Uterus (tissue), 4 donors: ENCODE data around the gene SYS1. TPM values are rescaled to one million over a fixed set of nuclear protein-coding genes. Genes with fewer than 3 reads are reported as not detected.

ENCODE experiments used
- DNase-seq, 2 donors: peaks; one replicate each; pipeline ENCODE4 v3.0.0-alpha.2; 2019 to 2020
- H3K27ac ChIP-seq, 2 donors: fragments of 200-600 bp; sonication (generic); 1 replicate in 1 of 2; 2 replicates in 1 of 2; pipeline ENCODE4 v1.5.1; 2016 to 2018
- H3K27me3 ChIP-seq, 2 donors: fragments of 200-600 bp; sonication (generic); one replicate each; pipeline ENCODE4 v1.5.1; 2018 to 2019; ENCODE audit warnings: control low read depth in 1 of 2
- H3K36me3 ChIP-seq, 2 donors: fragments of 200-600 bp; sonication (generic); one replicate each; pipeline ENCODE4 v1.5.1; 2019; ENCODE audit warnings: control low read depth in 1 of 2
- H3K4me1 ChIP-seq, 2 donors: fragments of 200-600 bp; sonication (generic); one replicate each; pipeline ENCODE4 v1.5.1; 2018 to 2019; ENCODE audit warnings: control low read depth in 1 of 2
- H3K4me3 ChIP-seq, 2 donors: fragments of 200-600 bp; sonication (generic); 1 replicate in 1 of 2; 2 replicates in 1 of 2; pipeline ENCODE4 v1.5.1; 2018 to 2019; ENCODE audit warnings: mild to moderate bottlenecking in 1 of 2
- H3K9me3 ChIP-seq, 2 donors: fragments of 200-600 bp; sonication (generic); one replicate each; pipeline ENCODE4 v1.5.1; 2019; ENCODE audit warnings: control low read depth in 1 of 2
- CTCF ChIP-seq, 4 experiments: fragments of 200-600 bp in 2 of 4; fragments of 450-650 bp in 2 of 4; sonication (generic) in 2 of 4; IDR thresholded peaks; one replicate each; pipeline ENCODE4 v1.5.1; 2016 to 2019; ENCODE audit warnings: antibody characterized with exemption in 4 of 4, mild to moderate bottlenecking in 2 of 4, moderate library complexity in 1 of 4
- POLR2A ChIP-seq, 2 donors: fragments of 450-650 bp; IDR thresholded peaks; one replicate each; pipeline ENCODE4 v1.6.1; 2016; ENCODE audit warnings: antibody characterized with exemption in 2 of 2, mild to moderate bottlenecking in 1 of 2, moderate library complexity in 1 of 2
- intact Hi-C: fragments of 100-400 bp; cut with DNase I; formaldehyde crosslinking; loops from one replicate; pipeline ENCODE4 v1.15.1; 2023; ENCODE audit warnings: low total_unique reads
- total RNA-seq, 4 donors: library from RNA; depleted of rRNA in 3 of 4; stranded (reverse); fragments of >200 nt in 3 of 4; gene quantifications; one replicate each; pipeline versions ENCODE4 v1.1.0 to v1.2.4, GENCODE V29; 2014 to 2023
- donor health status: DM: yes; HTN: yes; CAD: no.

The SYS1 gene
- total RNA-seq, 4 donors from 2014 or later = 19.0 to 35.6 (median 25.0) TPM

GRCh38 chr20:45352729-45353128 is 10.2 kb upstream of the SYS1 start:
- H3K4me1 ChIP-seq = no peaks in the 10 kb centered on the region
- intact Hi-C loops = no loop called here
- H3K27ac ChIP-seq = no peak overlapping the region
- no peak overlapping the region for H3K4me3 ChIP-seq
- DNase-seq = no peak
- no peaks in the 10 kb centered on the region for H3K27me3 ChIP-seq
- H3K9me3 ChIP-seq = no peaks in the 10 kb centered on the region
- H3K36me3 ChIP-seq = no peaks in the 10 kb centered on the region
- TF ChIP-seq POLR2A (IDR thresholded peaks at IDR 0.05) (no peak), CTCF (IDR thresholded peaks at IDR 0.05) (no peak)

- peaks cover 0 to 1% of the 10 kb centered on the region in 2 donors for H3K4me1 ChIP-seq
Measured at GRCh38 chr20:45353746-45354145, 9.2 kb upstream of the SYS1 start.

DNA sequence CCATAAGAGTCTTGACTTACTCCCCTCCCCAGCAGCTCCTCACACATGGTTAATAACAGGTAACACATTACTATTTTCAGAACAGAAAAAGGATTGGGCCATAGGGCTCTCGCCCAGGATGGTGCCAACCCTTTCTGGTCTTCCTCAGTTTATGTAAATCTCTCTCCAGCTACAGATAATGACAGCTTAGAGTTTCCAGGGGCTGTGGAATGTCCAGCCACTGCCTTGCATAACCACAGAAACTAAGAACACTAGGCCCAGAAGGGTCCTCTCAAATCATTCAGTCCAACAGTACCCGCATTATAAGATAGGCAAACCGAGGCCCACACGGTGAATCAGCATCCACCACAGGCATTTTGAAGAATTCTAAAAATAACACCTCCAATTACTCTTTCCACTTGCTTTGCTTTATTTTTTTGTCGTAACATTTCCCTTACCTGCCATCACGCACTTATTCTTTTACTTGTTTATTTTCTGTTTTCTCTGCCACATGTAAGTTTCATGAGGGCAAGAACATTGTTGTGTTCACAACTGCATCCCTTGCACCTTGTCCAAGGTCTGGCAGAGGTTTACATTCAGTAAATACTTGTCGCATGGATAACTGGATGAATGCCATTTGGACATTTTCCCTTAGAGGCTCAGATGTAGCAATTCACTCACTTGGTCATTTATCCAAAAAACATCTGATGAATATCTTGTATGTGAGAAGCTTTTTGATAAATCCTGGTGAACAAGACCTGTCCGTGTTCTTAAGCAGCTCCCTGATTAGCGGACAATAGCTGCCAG is 8.3 kb upstream of the SYS1 start:
- H3K4me1 ChIP-seq = peaks cover 0 to 5% of the 10 kb centered on the region in 2 donors
- intact Hi-C loops = no loop called here

More at GRCh38 chr20:45353746-45354145, 9.2 kb upstream of the SYS1 start:
- Histone ChIP-seq H3K27ac (no peak overlapping the region), H3K9me3 (no peaks in the 10 kb centered on the region), H3K27me3 (no peaks in the 10 kb centered on the region), H3K36me3 (no peaks in the 10 kb centered on the region), H3K4me3 (no peak overlapping the region)
- intact Hi-C loops = no loop called here
- DNase-seq = no peak
- TF ChIP-seq POLR2A (IDR thresholded peaks at IDR 0.05) (no peak), CTCF (IDR thresholded peaks at IDR 0.05) (no peak)

GRCh38 chr20:45355209-45356084 is 7.5 kb upstream of the SYS1 start:
- DNase-seq = no peak
- H3K9me3 ChIP-seq = no peaks in the 10 kb centered on the region
- no peaks in the 10 kb centered on the region for H3K27me3 ChIP-seq
- peaks cover 0 to 5% of the 10 kb centered on the region in 2 donors for H3K4me1 ChIP-seq
- H3K4me3 ChIP-seq = no peak overlapping the region
- TF ChIP-seq POLR2A (IDR thresholded peaks at IDR 0.05) (no peak), CTCF (IDR thresholded peaks at IDR 0.05) (no peak)
- H3K27ac ChIP-seq = peak overlapping the region; percentile 45 to 60
- no peaks in the 10 kb centered on the region for H3K36me3 ChIP-seq
- intact Hi-C loops = no loop called here

More for the DNA sequence above, 8.3 kb upstream of the SYS1 start:
- DNase-seq = no peak
- Histone ChIP-seq H3K36me3 (no peaks in the 10 kb centered on the region), H3K27ac (peak overlapping the region; percentile 45 to 60), H3K9me3 (no peaks in the 10 kb centered on the region), H3K27me3 (no peaks in the 10 kb centered on the region), H3K4me3 (no peak overlapping the region)
- TF ChIP-seq POLR2A (IDR thresholded peaks at IDR 0.05) = no peak
- no peak for TF ChIP-seq CTCF (IDR thresholded peaks at IDR 0.05)
